Stimulated activated CD4-positive, alpha-beta T cell treated with anti-CD3 and anti-CD28 coated beads, TNF-alpha, amount 100 ng/mL, for 48 hours (primary cell): ENCODE results near the gene AGO1.
"Not testable (repeated sequence)": the region's sequence is repeated elsewhere in the genome, so short reads cannot be mapped to it uniquely, and the experiment has no call there.

ENCODE experiments used
- DNase-seq, 3 donors: peaks; one replicate each; pipeline ENCODE4 v3.0.0-alpha.2; 2020; ENCODE audit warnings: low read depth in 3 of 3

AGO1 gene

GRCh38 chr1:35915693-35916092 is 32.7 kb downstream of the AGO1 start:
- no peak for DNase-seq

- DNase-seq = no peak
Measured at GRCh38 chr1:35923791-35924221, 40.8 kb downstream of the AGO1 start.

GRCh38 chr1:35924838-35925237 is 41.8 kb downstream of the AGO1 start:
- DNase-seq = no peak

GRCh38 chr1:35925741-35926140 is 42.7 kb downstream of the AGO1 start:
- DNase-seq = no peak

GRCh38 chr1:35927472-35927871 is 44.5 kb downstream of the AGO1 start:
- no peak for DNase-seq

- peak in 1 of 3 donors; percentile 23 for DNase-seq
Measured at GRCh38 chr1:35929730-35930592, 47.0 kb downstream of the AGO1 start.

GRCh38 chr1:35930593-35931445 is 47.8 kb downstream of the AGO1 start, which contains the start of gene AGO3:
TSS of gene AGO3 (plus strand) at chr1:35931105. CDS start at chr1:35931427, 322 bp downstream.
- DNase-seq = peak; percentile 73 to 88 (median 87)

- no peak for DNase-seq
Measured at GRCh38 chr1:35931446-35932157, 48.6 kb downstream of the AGO1 start.

- DNase-seq = no peak
Measured at GRCh38 chr1:35932158-35932636, 49.2 kb downstream of the AGO1 start.

- DNase-seq = no peak
Measured at GRCh38 chr1:35932941-35933340, 49.9 kb downstream of the AGO1 start.

GRCh38 chr1:35935442-35936388 is 52.7 kb downstream of the AGO1 start:
- DNase-seq = no peak

GRCh38 chr1:35936838-35937237 is 53.8 kb downstream of the AGO1 start:
- DNase-seq = no peak

GRCh38 chr1:35939484-35939883 is 56.5 kb downstream of the AGO1 start:
- DNase-seq = no peak

GRCh38 chr1:35945327-35945726 is 62.3 kb downstream of the AGO1 start:
- no peak for DNase-seq

GRCh38 chr1:35947547-35947946 is 64.5 kb downstream of the AGO1 start:
- no peak for DNase-seq

GRCh38 chr1:35958558-35958957 is 75.5 kb downstream of the AGO1 start:
- no peak for DNase-seq

GRCh38 chr1:35959304-35959703 is 76.3 kb downstream of the AGO1 start:
- no peak for DNase-seq

- DNase-seq = no peak
Measured at GRCh38 chr1:35962952-35963351, 79.9 kb downstream of the AGO1 start.

- not testable (repeated sequence) for DNase-seq
Measured at GRCh38 chr1:35964277-35964676, 81.3 kb downstream of the AGO1 start.

GRCh38 chr1:35968396-35968795 is 85.4 kb downstream of the AGO1 start:
- no peak for DNase-seq

GRCh38 chr1:35971601-35972000 is 88.6 kb downstream of the AGO1 start:
- DNase-seq = no peak
